Hair follicular keratinocyte (primary cell): ENCODE measurements around the gene RPL41. TPM values are rescaled to one million over a fixed set of nuclear protein-coding genes. Genes with fewer than 3 reads are reported as not detected.

Experiments used
- total RNA-seq: library from RNA; depleted of rRNA; stranded (reverse); fragments of >200 nt; gene quantifications from 2 replicates; pipeline ENCODE4 v1.2.3, GENCODE V29; 2015

The RPL41 gene
- total RNA-seq: 4,093 and 5,143 TPM in 2 replicates

GRCh38 chr12:56116267-56117081, at the start of gene RPL41:
Gene RPL41 (plus strand): TSS chr12:56116633.

GRCh38 chr12:56079723-56080555, 36.5 kb upstream of the RPL41 start, which contains the start of gene ERBB3:
Gene ERBB3 (plus strand): TSS chr12:56080165. CDS start chr12:56080301, 136 bp downstream.

GRCh38 chr12:56104109-56104814, 12.2 kb upstream of the RPL41 start, which contains the start of gene PA2G4:
Gene PA2G4 (plus strand): TSS chr12:56104559. CDS start chr12:56104738, 179 bp downstream.

GRCh38 chr12:56117778-56118687, 1.6 kb downstream of the RPL41 start, which contains the start of gene ZC3H10:
Gene ZC3H10 (plus strand): TSS chr12:56118266. CDS start chr12:56120563, 2,297 bp downstream.

GRCh38 chr12:56127888-56128669, 11.6 kb downstream of the RPL41 start, which contains the start of gene ESYT1:
Gene ESYT1 (plus strand): TSS chr12:56128267. CDS start chr12:56128320, 53 bp downstream.

GRCh38 chr12:56152132-56152755, 35.8 kb downstream of the RPL41 start, which contains the start of gene MYL6B:
Gene MYL6B (plus strand): TSS chr12:56152587. CDS start chr12:56153919, 1,332 bp downstream.

GRCh38 chr12:56158029-56158925, 41.8 kb downstream of the RPL41 start, which contains the start of gene MYL6:
Gene MYL6 (plus strand): TSS chr12:56158359. CDS start chr12:56158402, 43 bp downstream.

Other genes starting within 250 kb of the RPL41 start
- gene PYM1, start 188.7 kb upstream of the RPL41 start, total RNA-seq: 47.9 and 67.3 TPM in 2 replicates
- gene DGKA, start 185.5 kb upstream of the RPL41 start, total RNA-seq: 157 and 232 TPM in 2 replicates
- gene PMEL, start 150.6 kb upstream of the RPL41 start, total RNA-seq: 1.8 and 3.4 TPM in 2 replicates
- 27.1 and 50.3 TPM in 2 replicates for gene CDK2, start 149.8 kb upstream of the RPL41 start, total RNA-seq
- 46.3 and 70.7 TPM in 2 replicates for gene RAB5B, start 142.6 kb upstream of the RPL41 start, total RNA-seq
- gene SUOX, start 119.4 kb upstream of the RPL41 start, total RNA-seq: 8.3 and 11.2 TPM in 2 replicates
- gene IKZF4, start 95.6 kb upstream of the RPL41 start, total RNA-seq: 0.94 and 2.2 TPM in 2 replicates
- gene RPS26, start 74.7 kb upstream of the RPL41 start, total RNA-seq: 1,053 and 1,704 TPM in 2 replicates
- gene ERBB3, start 36.5 kb upstream of the RPL41 start, total RNA-seq: 6.2 and 14.0 TPM in 2 replicates
- gene PA2G4, start 12.1 kb upstream of the RPL41 start, total RNA-seq: 183 and 356 TPM in 2 replicates
- 0.62 and 3.8 TPM in 2 replicates for gene ZC3H10, start 1.6 kb downstream of the RPL41 start, total RNA-seq
- 176 and 198 TPM in 2 replicates for gene ESYT1, start 11.6 kb downstream of the RPL41 start, total RNA-seq
- gene MYL6B, start 36.0 kb downstream of the RPL41 start, total RNA-seq: 41.4 and 72.2 TPM in 2 replicates
- gene MYL6, start 41.7 kb downstream of the RPL41 start, total RNA-seq: 1,992 and 2,124 TPM in 2 replicates
- 18.7 and 24.4 TPM in 2 replicates for gene SMARCC2, start 72.8 kb downstream of the RPL41 start, total RNA-seq
- gene RNF41, start 105.3 kb downstream of the RPL41 start, total RNA-seq: 37.4 and 58.7 TPM in 2 replicates
- 33.0 and 54.3 TPM in 2 replicates for gene NABP2, start 107.7 kb downstream of the RPL41 start, total RNA-seq
- not detected in 2 replicates for gene SLC39A5, start 113.4 kb downstream of the RPL41 start, total RNA-seq
- 11.9 and 14.2 TPM in 2 replicates for gene ANKRD52, start 141.8 kb downstream of the RPL41 start, total RNA-seq
- gene COQ10A, start 150.3 kb downstream of the RPL41 start, total RNA-seq: 4.8 TPM in 2 replicates
- 106 and 130 TPM in 2 replicates for gene CS, start 183.7 kb downstream of the RPL41 start, total RNA-seq
- 85.5 and 113 TPM in 2 replicates for gene CNPY2, start 199.4 kb downstream of the RPL41 start, total RNA-seq
- gene PAN2, start 217.4 kb downstream of the RPL41 start, total RNA-seq: 9.7 and 17.5 TPM in 2 replicates
- gene IL23A, start 222.3 kb downstream of the RPL41 start, total RNA-seq: 2.7 and 5.5 TPM in 2 replicates
- 40.0 and 64.2 TPM in 2 replicates for gene STAT2, start 243.5 kb downstream of the RPL41 start, total RNA-seq
- not detected in 2 replicates for gene APOF, start 246.2 kb downstream of the RPL41 start, total RNA-seq